B cell (primary cell): ENCODE results near the gene FBXL2. TPM values are rescaled to one million over a fixed set of nuclear protein-coding genes. Genes with fewer than 3 reads are reported as not detected.
A peak's percentile ranks its signal among the peaks of the same experiment; 100 is the strongest.

ENCODE experiments used
- ATAC-seq: fragments of 200-7000 bp; cut with Tn5 transposase; one replicate; pipeline ENCODE4 v1.10.0; 2021; ENCODE audit warnings: low read depth, mild to moderate bottlenecking, moderate number of reproducible peaks, moderate library complexity
- CTCF ChIA-PET: fragments of 350-600 bp; sonication (Branson Sonifier 250); formaldehyde crosslinking; loops from one replicate; lab custom pipeline; 2021; ENCODE audit warnings: antibody characterized with exemption, inconsistent platforms; lab: Charles Lee
- POLR2A ChIA-PET: fragments of 350-600 bp; sonication (Branson Sonifier 250); formaldehyde crosslinking; loops from one replicate; lab custom pipeline; 2021; ENCODE audit warnings: antibody characterized with exemption; lab: Charles Lee
- DNase-seq: peaks from one replicate; pipeline ENCODE4 v3.0.0; 2013
- H2AFZ ChIP-seq: 2 replicates; pipeline ENCODE4 v1.6.1; 2012; ENCODE audit warnings: mild to moderate bottlenecking, low read depth, low read length; ENCODE audit not compliant: insufficient read depth, poor library complexity, severe bottlenecking
- H3K27ac ChIP-seq, 2 donors: 1 replicate in 1 of 2; 2 replicates in 1 of 2; pipeline ENCODE4 v1.5.1; 2012 to 2013; ENCODE audit warnings: low read length in 2 of 2, mild to moderate bottlenecking in 2 of 2, moderate library complexity in 1 of 2
- H3K27me3 ChIP-seq, 4 experiments: fragments of 200-600 bp in 1 of 4; sonication (generic) in 1 of 4; replicated peaks in 1 of 4; 1 replicate in 2 of 4; 2 replicates in 2 of 4; pipeline versions ENCODE4 v1.6.1 to v1.7.0; 2013 to 2016; ENCODE audit warnings: low read length in 3 of 4, mild to moderate bottlenecking in 2 of 4, mixed read lengths in 1 of 4, moderate library complexity in 1 of 4; ENCODE audit not compliant: insufficient read depth in 4 of 4, control insufficient read depth in 3 of 4; ENCODE audit errors: control extremely low read depth in 1 of 4
- H3K36me3 ChIP-seq, 2 experiments: replicated peaks in 1 of 2; 1 replicate in 1 of 2; 2 replicates in 1 of 2; pipeline versions ENCODE4 v1.6.1 to v1.7.1; 2013; ENCODE audit warnings: low read length in 1 of 2; ENCODE audit not compliant: insufficient read depth in 2 of 2, control insufficient read depth in 1 of 2; ENCODE audit errors: control extremely low read depth in 1 of 2, extremely low read depth in 1 of 2
- H3K4me1 ChIP-seq, 2 donors: fragments of 200-600 bp in 1 of 2; sonication (generic) in 1 of 2; 1 replicate in 1 of 2; 2 replicates in 1 of 2; pipeline versions ENCODE4 v1.5.1 to v1.6.1; 2013 to 2017; ENCODE audit warnings: low read length in 2 of 2; ENCODE audit not compliant: control insufficient read depth in 2 of 2, insufficient read depth in 2 of 2
- H3K4me2 ChIP-seq: replicated peaks from 2 replicates; pipeline ENCODE3; 2012; ENCODE audit warnings: mild to moderate bottlenecking, low read depth, low read length; ENCODE audit not compliant: poor library complexity, severe bottlenecking
- H3K4me3 ChIP-seq, 5 experiments: fragments of 200-600 bp in 1 of 5; sonication (generic) in 1 of 5; 1 replicate in 3 of 5; 2 replicates in 2 of 5; pipeline versions ENCODE4 v1.5.1 to v1.7.0; 2011 to 2016; ENCODE audit warnings: low read length in 4 of 5, mild to moderate bottlenecking in 4 of 5, low read depth in 2 of 5, control low read depth in 1 of 5, moderate library complexity in 1 of 5; ENCODE audit not compliant: insufficient read depth in 1 of 5; ENCODE audit errors: control extremely low read depth in 1 of 5, extremely low read depth in 1 of 5
- H3K79me2 ChIP-seq: fragments of 200-600 bp; sonication (generic); one replicate; pipeline ENCODE4 v1.6.0; 2016; ENCODE audit warnings: low read length; ENCODE audit not compliant: control insufficient read depth, insufficient read depth
- H3K9ac ChIP-seq: fragments of 200-600 bp; sonication (generic); 2 replicates; pipeline ENCODE4 v1.6.1; 2017; ENCODE audit warnings: mild to moderate bottlenecking, low read length, moderate library complexity
- H3K9me3 ChIP-seq, 3 donors: one replicate each; pipeline versions ENCODE4 v1.6.1 to v1.7.1; 2013; ENCODE audit warnings: low read length in 2 of 3; ENCODE audit not compliant: control insufficient read depth in 2 of 3, insufficient read depth in 1 of 3; ENCODE audit errors: control extremely low read depth in 1 of 3
- H4K20me1 ChIP-seq: 2 replicates; pipeline ENCODE4 v1.6.0; 2012; ENCODE audit warnings: mild to moderate bottlenecking, low read length; ENCODE audit not compliant: insufficient read depth, control insufficient read depth, poor library complexity, severe bottlenecking
- H3K27ac Mint-ChIP-seq: one replicate; pipeline ENCODE4 v1.8.0; 2021; ENCODE audit warnings: mixed read lengths
- H3K27me3 Mint-ChIP-seq: one replicate; pipeline ENCODE4 v1.8.0; 2021; ENCODE audit warnings: mixed read lengths
- H3K4me1 Mint-ChIP-seq: one replicate; pipeline ENCODE4 v1.8.0; 2021; ENCODE audit warnings: mixed read lengths
- H3K4me3 Mint-ChIP-seq: one replicate; pipeline ENCODE4 v1.8.0; 2021; ENCODE audit warnings: mixed read lengths
- H3K9me3 Mint-ChIP-seq: one replicate; pipeline ENCODE4 v1.8.0; 2022; ENCODE audit warnings: mixed read lengths; ENCODE audit not compliant: insufficient read depth
- EZH2 ChIP-seq: IDR thresholded peaks from 2 replicates; pipeline ENCODE4 v1.6.1; 2012; ENCODE audit warnings: borderline replicate concordance, low read depth, mild to moderate bottlenecking, moderate library complexity, low read length; ENCODE audit not compliant: insufficient read depth, poor library complexity, severe bottlenecking
- WGBS: methylation state at CpG from one replicate; pipeline ENCODE4 v1.1.5; 2013; ENCODE audit warnings: missing lambda C conversion rate; ENCODE audit not compliant: insufficient coverage; 5-methylcytosine and 5-hydroxymethylcytosine counted together
- intact Hi-C: fragments of 100-400 bp; cut with micrococcal nuclease; formaldehyde crosslinking; loops from one replicate; pipeline ENCODE4 v1.10.0; 2022
- polyA plus RNA-seq: library from polyadenylated mRNA; depleted of rRNA; stranded (reverse); fragments of >200 nt; gene quantifications from 2 replicates; pipeline ENCODE4 v1.2.3, GENCODE V29; 2012
- total RNA-seq, 2 donors: library from RNA; stranded (reverse); fragments of 120-200 nt in 1 of 2; gene quantifications; 1 replicate in 1 of 2; 2 replicates in 1 of 2; pipeline versions ENCODE4 v1.2.3 to v1.2.4, GENCODE V29; 2013 to 2022
- TF ChIP-seq, protein P1 (sequence below): fragments of 200-600 bp; IDR thresholded peaks from one replicate; pipeline ENCODE4 v1.8.0; 2022; ENCODE audit warnings: antibody characterized with exemption, mild to moderate bottlenecking

Gene FBXL2
- total and polyA plus RNA-seq, 2 donors (not counting 1 experiment from before 2014, with no cell fraction given), result 0.34 TPM; not detected in 1

DNA sequence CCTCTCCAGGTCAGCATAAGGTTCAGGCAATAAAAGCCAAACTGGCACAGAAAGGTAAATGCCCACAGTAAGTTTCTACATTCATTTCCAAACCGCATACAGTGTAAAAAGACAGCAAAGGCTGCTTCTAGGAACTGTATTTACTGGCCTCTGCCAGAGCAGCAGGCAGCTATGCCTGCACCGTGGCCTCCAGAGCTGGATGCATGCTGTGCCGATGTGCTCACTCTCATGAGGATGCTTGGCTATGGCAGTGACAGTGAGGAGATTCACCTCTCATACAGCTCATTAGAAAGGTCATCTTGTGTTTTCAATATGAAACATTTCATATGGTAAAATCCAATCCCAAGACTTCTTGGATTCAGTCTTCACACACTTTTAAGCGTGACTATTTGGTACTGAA lies 112.7 kb downstream of the FBXL2 start:
- ChIA-PET POLR2A (no interaction called here), CTCF (interaction anchor here (0.9 to 2.3 kb wide), 3 partner anchors 17 to 401 kb away, joined by 3 to 14 read pairs (median 3); no protein-coding TSS in a partner anchor)
- Mint-ChIP-seq H3K4me1 (no peaks in the 10 kb centered on the region), H3K9me3 (no peaks in the 10 kb centered on the region), H3K4me3 (no peak overlapping the region), H3K27me3 (no peaks in the 10 kb centered on the region), H3K27ac (no peak overlapping the region)
- ATAC-seq, result no peak
- intact Hi-C loops, result no loop called here
- DNase-seq, result no peak
- Histone ChIP-seq H3K4me1 (no peaks in the 10 kb centered on the region), H2AFZ (no peak overlapping the region), H3K27me3 (no peaks in the 10 kb centered on the region), H3K36me3 (peaks cover 0 to 69% of the 10 kb centered on the region in 2 experiments), H3K9me3 (no peaks in the 10 kb centered on the region), H3K27ac (no peak overlapping the region), H3K4me3 (no peak overlapping the region), H3K4me2 (no peak overlapping the region), H3K79me2 (no peaks in the 10 kb centered on the region), H3K9ac (no peak overlapping the region), H4K20me1 (no peaks in the 10 kb centered on the region)
- TF ChIP-seq EZH2, result no peak
- TF ChIP-seq, protein P1, sequence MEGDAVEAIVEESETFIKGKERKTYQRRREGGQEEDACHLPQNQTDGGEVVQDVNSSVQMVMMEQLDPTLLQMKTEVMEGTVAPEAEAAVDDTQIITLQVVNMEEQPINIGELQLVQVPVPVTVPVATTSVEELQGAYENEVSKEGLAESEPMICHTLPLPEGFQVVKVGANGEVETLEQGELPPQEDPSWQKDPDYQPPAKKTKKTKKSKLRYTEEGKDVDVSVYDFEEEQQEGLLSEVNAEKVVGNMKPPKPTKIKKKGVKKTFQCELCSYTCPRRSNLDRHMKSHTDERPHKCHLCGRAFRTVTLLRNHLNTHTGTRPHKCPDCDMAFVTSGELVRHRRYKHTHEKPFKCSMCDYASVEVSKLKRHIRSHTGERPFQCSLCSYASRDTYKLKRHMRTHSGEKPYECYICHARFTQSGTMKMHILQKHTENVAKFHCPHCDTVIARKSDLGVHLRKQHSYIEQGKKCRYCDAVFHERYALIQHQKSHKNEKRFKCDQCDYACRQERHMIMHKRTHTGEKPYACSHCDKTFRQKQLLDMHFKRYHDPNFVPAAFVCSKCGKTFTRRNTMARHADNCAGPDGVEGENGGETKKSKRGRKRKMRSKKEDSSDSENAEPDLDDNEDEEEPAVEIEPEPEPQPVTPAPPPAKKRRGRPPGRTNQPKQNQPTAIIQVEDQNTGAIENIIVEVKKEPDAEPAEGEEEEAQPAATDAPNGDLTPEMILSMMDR, result no peak
- WGBS, result no CpG with 5 or more reads among the region's 4 CpGs

DNA sequence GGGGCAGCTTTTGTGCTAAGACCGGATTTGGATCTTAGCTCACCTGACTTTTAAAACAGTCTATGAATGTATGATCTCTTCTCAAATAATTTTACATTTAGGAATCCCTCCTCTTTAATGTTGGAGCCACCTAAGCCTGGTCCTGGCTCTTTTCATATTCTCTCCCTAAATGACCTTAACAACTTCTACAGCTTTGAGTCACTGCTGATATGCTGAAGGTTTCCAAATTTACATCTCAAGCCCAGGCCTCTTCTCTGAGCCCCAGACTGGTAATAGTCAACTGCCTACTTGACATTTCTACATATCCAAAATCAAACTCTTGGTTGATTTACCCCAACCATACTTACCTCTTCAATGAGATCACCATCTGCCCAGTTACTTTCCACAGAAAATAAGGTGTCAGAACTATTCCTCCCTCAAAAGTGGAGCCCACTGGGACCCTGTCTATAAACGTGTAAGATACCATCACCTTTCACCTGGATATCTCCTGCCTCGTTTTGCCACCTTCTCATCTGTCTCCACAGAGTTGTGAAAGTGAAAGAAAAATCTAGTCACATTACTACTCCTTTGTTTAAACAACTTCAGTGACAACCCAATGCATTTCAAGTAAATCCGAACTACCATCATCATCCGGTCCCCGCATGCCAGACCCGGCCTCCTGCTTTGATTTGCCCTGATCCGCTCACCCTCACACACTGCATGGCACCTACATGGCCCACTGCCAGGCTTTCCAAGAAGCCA lies 114.2 kb downstream of the FBXL2 start:
- Histone ChIP-seq H3K79me2 (no peaks in the 10 kb centered on the region), H3K4me3 (no peak overlapping the region), H3K9me3 (no peaks in the 10 kb centered on the region), H3K36me3 (peaks cover 1 to 74% of the 10 kb centered on the region in 2 experiments), H3K4me1 (no peaks in the 10 kb centered on the region), H3K27me3 (no peaks in the 10 kb centered on the region), H2AFZ (no peak overlapping the region), H3K9ac (no peak overlapping the region), H4K20me1 (no peaks in the 10 kb centered on the region), H3K27ac (no peak overlapping the region), H3K4me2 (no peak overlapping the region)
- Mint-ChIP-seq H3K4me3 (no peak overlapping the region), H3K9me3 (no peaks in the 10 kb centered on the region), H3K4me1 (no peaks in the 10 kb centered on the region), H3K27me3 (no peaks in the 10 kb centered on the region), H3K27ac (peak overlapping the region; percentile 11)
- intact Hi-C loops, result no loop called here
- ChIA-PET POLR2A (no interaction called here), CTCF (no interaction called here)
- 95% methylated on average over 5 of the region's 8 CpGs for WGBS
- no peak for TF ChIP-seq EZH2
- TF ChIP-seq, protein P1, result no peak
- ATAC-seq (no peak), DNase-seq (no peak)
